Pancreas (tissue), 10 donors: ENCODE measurements around the gene SNRNP25. TPM values are rescaled to one million over a fixed set of nuclear protein-coding genes. Genes with fewer than 3 reads are reported as not detected.

Experiments used
- ATAC-seq, 4 donors: fragments of 200-7000 bp; cut with Tn5 transposase; one replicate each; pipeline versions ENCODE4 v1.8.0 to v1.9.1; 2020; ENCODE audit warnings: mild to moderate bottlenecking in 4 of 4, moderate library complexity in 4 of 4
- DNase-seq, 6 donors: peaks; one replicate each; pipeline ENCODE4 v3.0.0-alpha.2; 2020
- FAIRE-seq: peaks from 2 replicates; lab custom pipeline; 2012; peaks lifted over from hg19 to GRCh38; lab: Jason Lieb, UNC
- H3K27ac ChIP-seq, 4 donors: fragments of 200-600 bp; sonication (generic); 1 replicate in 3 of 4; 2 replicates in 1 of 4; pipeline versions ENCODE4 v1.5.0 to v1.8.0; 2020
- H3K27me3 ChIP-seq, 4 donors: fragments of 200-600 bp; one replicate each; pipeline ENCODE4 v1.8.0; 2021
- H3K36me3 ChIP-seq, 3 donors: fragments of 200-600 bp; sonication (generic) in 1 of 3; one replicate each; pipeline versions ENCODE4 v1.5.0 to v1.8.0; 2020 to 2021
- H3K4me1 ChIP-seq, 3 donors: fragments of 200-600 bp; one replicate each; pipeline ENCODE4 v1.8.0; 2021
- H3K4me3 ChIP-seq, 4 donors: fragments of 200-600 bp; sonication (generic) in 2 of 4; one replicate each; pipeline versions ENCODE4 v1.5.0 to v1.8.0; 2020 to 2021
- H3K9me3 ChIP-seq, 4 donors: fragments of 200-600 bp; one replicate each; pipeline ENCODE4 v1.8.0; 2021
- WGBS, 2 donors: extraction: QIAGEN DNeasy Blood & Tissue Kit; methylation state at CpG; one replicate each; pipeline ENCODE4 v1.1.7; 2013; 5-methylcytosine and 5-hydroxymethylcytosine counted together
- intact Hi-C, 3 donors: fragments of 100-400 bp; cut with DNase I; formaldehyde crosslinking; loops; one replicate each; pipeline versions ENCODE4 v1.11.1 to v1.14.2; 2022
- polyA plus RNA-seq, 2 donors: library from polyadenylated mRNA; stranded (reverse); fragments of 200-250 nt; gene quantifications; one replicate each; pipeline ENCODE4 v1.2.3, GENCODE V29; 2013
- total RNA-seq, 6 donors: library from RNA; stranded (reverse); fragmentation: NEBNext Ultra II Directional in 4 of 6; extraction: Animal tissue kit (Norgen Biotek cat#: 25700) in 4 of 6; gene quantifications; one replicate each; pipeline versions ENCODE4 v1.2.1 to v1.2.4, GENCODE V29; 2021 to 2023
- TF ChIP-seq, protein P1 (sequence below), 4 donors: fragments of 200-600 bp; sonication (generic) in 3 of 4; IDR thresholded peaks; one replicate each; pipeline versions ENCODE4 v1.5.0 to v1.8.0; 2021; ENCODE audit warnings: antibody characterized with exemption in 4 of 4
- donor health status: healthy with polysubstance abuse.
- donor health status: DM: no; HTN: no; CAD: no; lungs with moderate emphysema.
- donor health status: DM: no; HTN: no; CAD: no.
- donor health status: control.
- donor health status: control.
- donor health status: Bipolar disorder and iron deficiency.
- donor health status: DM: yes; HTN: yes; CAD: no.
- donor health status: DM: no; HTN: no; CAD: no.
- donor health status: DM: no; HTN: no; CAD: no.
- donor health status: DM: yes; HTN: yes; CAD: no.

The SNRNP25 gene
- total and polyA plus RNA-seq, 8 donors, result 6.8 to 17.3 (median 8.6) TPM

DNA sequence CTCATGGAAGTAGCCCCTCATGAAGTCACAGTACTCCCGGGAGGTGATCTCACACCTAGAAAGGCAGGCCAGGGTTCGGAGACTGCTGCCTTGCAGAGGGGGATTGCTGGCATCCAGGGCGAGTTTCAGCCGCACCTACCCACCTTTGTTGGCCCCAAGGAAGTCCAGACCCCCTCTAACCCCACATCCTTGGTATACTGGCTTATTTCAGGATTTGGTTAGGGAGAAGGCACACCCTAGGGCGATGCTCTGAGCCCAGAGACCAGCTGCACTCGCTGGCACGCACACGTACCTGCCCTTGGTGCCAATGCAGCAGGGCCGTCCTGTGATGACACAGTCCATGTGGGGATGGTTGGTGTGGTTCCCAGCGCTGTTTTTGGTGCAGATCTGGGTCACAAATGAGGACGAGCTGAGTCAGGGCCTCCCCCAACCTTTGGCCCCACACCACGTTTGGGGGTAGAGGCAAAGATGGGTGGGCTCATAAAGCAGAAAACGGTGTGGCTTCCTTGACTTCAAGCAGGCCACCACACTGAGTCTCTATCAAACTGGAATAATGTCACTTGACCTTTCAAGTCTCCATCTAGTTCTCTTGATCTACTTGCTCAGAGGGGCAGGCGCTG, 5.9 kb downstream of the SNRNP25 start:
- H3K36me3 ChIP-seq, result peaks cover 0 to 27% (median 3%) of the 10 kb centered on the region in 3 donors
- TF ChIP-seq, protein P1, sequence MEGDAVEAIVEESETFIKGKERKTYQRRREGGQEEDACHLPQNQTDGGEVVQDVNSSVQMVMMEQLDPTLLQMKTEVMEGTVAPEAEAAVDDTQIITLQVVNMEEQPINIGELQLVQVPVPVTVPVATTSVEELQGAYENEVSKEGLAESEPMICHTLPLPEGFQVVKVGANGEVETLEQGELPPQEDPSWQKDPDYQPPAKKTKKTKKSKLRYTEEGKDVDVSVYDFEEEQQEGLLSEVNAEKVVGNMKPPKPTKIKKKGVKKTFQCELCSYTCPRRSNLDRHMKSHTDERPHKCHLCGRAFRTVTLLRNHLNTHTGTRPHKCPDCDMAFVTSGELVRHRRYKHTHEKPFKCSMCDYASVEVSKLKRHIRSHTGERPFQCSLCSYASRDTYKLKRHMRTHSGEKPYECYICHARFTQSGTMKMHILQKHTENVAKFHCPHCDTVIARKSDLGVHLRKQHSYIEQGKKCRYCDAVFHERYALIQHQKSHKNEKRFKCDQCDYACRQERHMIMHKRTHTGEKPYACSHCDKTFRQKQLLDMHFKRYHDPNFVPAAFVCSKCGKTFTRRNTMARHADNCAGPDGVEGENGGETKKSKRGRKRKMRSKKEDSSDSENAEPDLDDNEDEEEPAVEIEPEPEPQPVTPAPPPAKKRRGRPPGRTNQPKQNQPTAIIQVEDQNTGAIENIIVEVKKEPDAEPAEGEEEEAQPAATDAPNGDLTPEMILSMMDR (IDR thresholded peaks at IDR 0.05), result no peak
- H3K9me3 ChIP-seq, result no peaks in the 10 kb centered on the region
- FAIRE-seq (no peak), ATAC-seq (no peak), DNase-seq (peak in 2 of 6 donors; percentile 6 to 9)
- H3K27ac ChIP-seq, result no peak overlapping the region
- 81 to 89% methylated on average over 14 of the region's 14 CpGs for WGBS, 2 donors
- H3K4me1 ChIP-seq, result peaks cover 0 to under 1% (median 0%) of the 10 kb centered on the region in 3 donors
- intact Hi-C loops, result no loop called here
- no peaks in the 10 kb centered on the region for H3K27me3 ChIP-seq
- H3K4me3 ChIP-seq, result no peak overlapping the region

DNA sequence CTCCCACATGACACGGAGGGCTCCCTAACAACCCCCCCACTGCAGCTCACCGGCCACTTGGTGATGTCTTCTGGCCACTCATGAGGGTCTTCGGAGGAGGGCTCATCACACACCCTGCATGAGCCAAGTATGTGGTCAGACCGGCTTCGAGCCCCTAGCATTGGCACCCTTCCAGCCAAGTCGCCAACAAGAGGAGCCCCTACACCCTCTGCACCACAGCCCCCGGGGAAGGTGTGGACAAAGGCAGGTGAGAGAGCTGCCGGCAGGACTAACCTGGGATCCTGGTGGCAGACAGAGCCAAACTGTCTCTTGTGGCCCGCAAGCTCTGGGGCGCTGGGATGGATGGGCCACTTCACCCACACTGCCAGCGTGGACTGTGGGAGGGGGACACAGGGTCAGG, 6.5 kb downstream of the SNRNP25 start:
- peak in 4 of 6 donors; percentile 15 to 54 (median 40) for DNase-seq
- no peaks in the 10 kb centered on the region for H3K9me3 ChIP-seq
- ATAC-seq, result no peak
- intact Hi-C loops, result no loop called here
- TF ChIP-seq, protein P1 (IDR thresholded peaks at IDR 0.05), result no peak
- no peaks in the 10 kb centered on the region for H3K27me3 ChIP-seq
- peaks cover 0 to 27% (median 3%) of the 10 kb centered on the region in 3 donors for H3K36me3 ChIP-seq
- no peak for FAIRE-seq
- no peak overlapping the region for H3K27ac ChIP-seq
- WGBS, 2 donors, result 74 to 75% methylated on average over 11 of the region's 11 CpGs
- no peaks in the 10 kb centered on the region for H3K4me1 ChIP-seq
- H3K4me3 ChIP-seq, result no peak overlapping the region

DNA sequence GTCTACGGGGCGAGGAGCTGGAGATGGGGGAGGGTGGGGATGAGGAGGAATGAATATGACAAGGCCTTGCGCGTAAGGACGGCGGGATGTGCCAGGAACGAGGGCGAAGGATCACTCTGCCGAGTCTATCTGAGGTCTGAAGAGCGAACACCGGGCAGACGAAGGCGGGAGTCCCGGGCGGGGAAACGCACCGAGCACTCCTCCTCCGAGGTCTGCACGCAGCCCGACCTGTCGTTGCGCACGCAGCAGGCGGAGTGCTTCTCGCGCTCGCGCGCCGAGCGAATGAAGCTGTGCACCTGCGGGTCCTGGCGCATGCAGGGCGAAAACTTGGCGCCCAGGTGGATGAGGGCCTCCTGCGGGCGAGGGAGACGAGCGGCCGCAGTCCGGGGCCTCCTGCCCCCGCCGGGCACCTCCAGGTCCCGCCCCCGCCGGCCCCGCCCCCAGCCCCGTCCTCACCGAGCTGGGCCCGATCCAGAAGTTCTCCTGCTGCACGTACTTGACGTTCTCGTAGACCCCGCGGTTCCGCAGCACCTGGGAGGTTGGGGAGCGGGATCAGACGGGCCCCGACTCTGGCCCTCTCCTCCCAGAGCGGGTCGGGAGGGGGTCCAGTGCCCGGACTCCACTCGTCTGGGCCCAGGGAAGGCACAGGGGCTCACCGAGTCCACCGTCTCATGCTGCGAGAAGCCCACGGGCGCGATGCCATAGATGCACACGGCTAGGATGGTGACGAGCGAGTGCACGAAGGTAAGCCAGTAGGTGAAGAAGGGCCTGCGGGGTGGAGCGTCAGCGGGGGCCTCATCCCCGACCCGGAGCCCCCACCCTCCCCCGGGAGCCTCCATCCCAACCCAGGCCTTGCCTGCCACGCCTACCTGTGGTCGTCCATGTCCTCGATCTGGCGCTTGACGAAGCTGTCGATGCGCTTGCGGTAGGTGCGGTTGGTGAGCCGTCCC, 7.6 kb downstream of the SNRNP25 start:
- Histone ChIP-seq H3K4me1 (no peaks in the 10 kb centered on the region), H3K36me3 (peaks cover 0 to 27% (median 3%) of the 10 kb centered on the region in 3 donors), H3K27ac (no peak overlapping the region), H3K27me3 (no peaks in the 10 kb centered on the region), H3K9me3 (no peaks in the 10 kb centered on the region), H3K4me3 (no peak overlapping the region)
- ATAC-seq (no peak), FAIRE-seq (no peak), DNase-seq (peak in 4 of 6 donors; percentile 13 to 74 (median 42))
- TF ChIP-seq, protein P1 (IDR thresholded peaks at IDR 0.05), result no peak
- WGBS, 2 donors, result 85 to 87% methylated on average over 87 to 89 of the region's 89 CpGs
- intact Hi-C loops, result no loop called here

DNA sequence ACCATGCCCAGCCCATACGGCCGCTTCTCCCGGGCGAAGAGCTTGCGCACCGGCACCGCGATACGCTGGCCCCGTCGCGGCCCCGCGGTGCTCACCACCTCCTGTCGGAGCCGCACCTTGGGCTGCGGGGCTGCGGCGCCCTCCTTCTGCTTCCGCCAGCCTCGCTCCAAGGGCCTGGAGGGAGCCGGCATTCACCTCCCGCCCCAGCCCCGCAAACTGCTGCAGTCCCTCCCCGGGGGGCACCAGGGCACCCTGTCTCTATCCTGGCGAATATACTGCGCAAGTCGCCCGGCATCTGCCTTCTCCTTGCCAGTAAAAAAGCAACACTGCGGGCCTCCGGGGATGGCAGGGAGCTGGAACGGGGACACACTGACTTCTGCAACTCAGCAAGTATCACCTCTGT, 8.3 kb downstream of the SNRNP25 start:
- Histone ChIP-seq H3K27me3 (no peaks in the 10 kb centered on the region), H3K4me1 (no peaks in the 10 kb centered on the region), H3K27ac (no peak overlapping the region), H3K9me3 (no peaks in the 10 kb centered on the region), H3K4me3 (no peak overlapping the region), H3K36me3 (peaks cover 0 to 27% (median 3%) of the 10 kb centered on the region in 3 donors)
- peak in 4 of 6 donors; percentile 13 to 60 (median 33) for DNase-seq
- 94% methylated on average over 32 of the region's 32 CpGs for WGBS, 2 donors
- TF ChIP-seq, protein P1 (IDR thresholded peaks at IDR 0.05), result no peak
- intact Hi-C loops, result no loop called here
- no peak for FAIRE-seq
- no peak for ATAC-seq
